ENCODE measurements around the gene PTX4. TPM values are rescaled to one million over a fixed set of nuclear protein-coding genes. Genes with fewer than 3 reads are reported as not detected.
A peak's percentile ranks its signal among the peaks of the same experiment; 100 is the strongest.

The PTX4 gene
- polyA plus RNA-seq, 3 donors: 0.19 TPM; not detected in 2

- Mint-ChIP-seq H3K27me3 (ENCODE audit: low read depth in 3 of 3) (peaks cover 0 to 5% (median 0%) of the 10 kb centered on the region in 3 donors), H3K27ac (peak within 1 kb of the TSS; percentile 87 to 95 (median 91)), H3K4me1 (peaks cover 47% of the 10 kb centered on the region), H3K4me3 (peak within 1 kb of the TSS; percentile 82 to 93), H3K36me3 (peaks cover 4 to 8% of the 10 kb centered on the region in 2 donors), H3K9me3 (peaks cover 0 to 7% (median 4%) of the 10 kb centered on the region in 7 donors)
- H3K9ac ChIP-seq (ENCODE audit: insufficient read depth, low read length, poor library complexity, severe bottlenecking): peak within 1 kb of the TSS; percentile 96
- H2AFZ ChIP-seq (ENCODE audit: insufficient read depth, low read depth, low read length, poor library complexity, severe bottlenecking): peak within 1 kb of the TSS; percentile 90
- peak within 1 kb of the TSS; percentile 61 to 81 (median 77) for H3K4me3 ChIP-seq (replicated peaks in 1 of 3; ENCODE audit: low read depth in 2 of 3, low read length in 3 of 3)
- H3K27ac ChIP-seq (ENCODE audit: low read depth in 1 of 2, low read length in 2 of 2): peak within 1 kb of the TSS; percentile 79 to 99
- WGBS (ENCODE audit: insufficient coverage): under 1% methylated on average over 98 of the region's 99 CpGs
- H3K4me2 ChIP-seq (replicated peaks; ENCODE audit: extremely low read depth, low read length, poor library complexity, severe bottlenecking): peak within 1 kb of the TSS; percentile 84
- H3K79me2 ChIP-seq (ENCODE audit: insufficient read depth, low read length): peaks cover 59% of the 10 kb centered on the region
- intact Hi-C loops (cut with micrococcal nuclease): loop anchor here (5.0 to 10.0 kb wide), 4 partner anchors 67 to 300 kb away; partner anchors contain the start of genes CRAMP1 (in 2 of the 2), IFT140 (in 2 of the 2), EME2 (in 1 of the 2) and MRPS34 (in 1 of the 2)
- H3K9me3 ChIP-seq (replicated peaks in 1 of 2; ENCODE audit: control insufficient read depth in 1 of 2, insufficient read depth in 1 of 2, low read length in 2 of 2): no peaks in the 10 kb centered on the region
- no peaks in the 10 kb centered on the region for H3K27me3 ChIP-seq (ENCODE audit: control insufficient read depth in 2 of 2, insufficient read depth in 2 of 2, low read length in 2 of 2)
- peak; percentile 75 to 89 (median 84) for DNase-seq
- TF ChIP-seq CTCF (IDR thresholded peaks at IDR 0.05): no peak
- peaks cover under 1% of the 10 kb centered on the region for H4K20me1 ChIP-seq (ENCODE audit: insufficient read depth, low read length)
- H3K36me3 ChIP-seq (replicated peaks in 1 of 2; ENCODE audit: control insufficient read depth in 1 of 2, insufficient read depth in 2 of 2, low read length in 2 of 2): no peaks in the 10 kb centered on the region
- H3K4me1 ChIP-seq (ENCODE audit: control insufficient read depth in 1 of 2, insufficient read depth in 2 of 2, low read length in 2 of 2): peaks cover 54 to 62% of the 10 kb centered on the region in 2 donors
Measured at GRCh38 chr16:1474796-1475551, 13.8 kb downstream of the PTX4 start, which contains the start of gene CLCN7. Gene CLCN7, minus strand, starts transcription at chr16:1475028. Its CDS starts 54 bp downstream, at chr16:1474974.

GRCh38 chr16:1474082-1474795 is 14.5 kb downstream of the PTX4 start:
- DNase-seq: no peak

More at GRCh38 chr16:1474082-1474795, 14.5 kb downstream of the PTX4 start:
- Mint-ChIP-seq H3K27ac (peak overlapping the region; percentile 64 to 95 (median 90)), H3K36me3 (peaks cover 4 to 8% of the 10 kb centered on the region in 2 donors), H3K27me3 (ENCODE audit: low read depth in 3 of 3) (peaks cover 0 to 5% (median 0%) of the 10 kb centered on the region in 3 donors), H3K4me3 (peak overlapping the region; percentile 82 to 93), H3K4me1 (peaks cover 54% of the 10 kb centered on the region), H3K9me3 (peaks cover 0 to 7% (median 4%) of the 10 kb centered on the region in 7 donors)
- H3K27ac ChIP-seq (ENCODE audit: low read depth in 1 of 2, low read length in 2 of 2): peak overlapping the region; percentile 17 to 99
- 11% methylated on average over 57 of the region's 57 CpGs for WGBS (ENCODE audit: insufficient coverage)
- peak overlapping the region; percentile 58 to 81 (median 77) for H3K4me3 ChIP-seq (replicated peaks in 1 of 3; ENCODE audit: low read depth in 2 of 3, low read length in 3 of 3)
- H3K36me3 ChIP-seq (replicated peaks in 1 of 2; ENCODE audit: control insufficient read depth in 1 of 2, insufficient read depth in 2 of 2, low read length in 2 of 2): no peaks in the 10 kb centered on the region
- intact Hi-C loops (cut with micrococcal nuclease): loop anchor here (5.0 to 10.0 kb wide), 4 partner anchors 68 to 301 kb away; partner anchors contain the start of genes CRAMP1 (in 2 of the 2), IFT140 (in 2 of the 2), EME2 (in 1 of the 2) and MRPS34 (in 1 of the 2)
- peaks cover 58 to 69% of the 10 kb centered on the region in 2 donors for H3K4me1 ChIP-seq (ENCODE audit: control insufficient read depth in 1 of 2, insufficient read depth in 2 of 2, low read length in 2 of 2)
- H4K20me1 ChIP-seq (ENCODE audit: insufficient read depth, low read length): peaks cover 3% of the 10 kb centered on the region
- peaks cover 66% of the 10 kb centered on the region for H3K79me2 ChIP-seq (ENCODE audit: insufficient read depth, low read length)
- peak overlapping the region; percentile 84 for H3K4me2 ChIP-seq (replicated peaks; ENCODE audit: extremely low read depth, low read length, poor library complexity, severe bottlenecking)
- no peaks in the 10 kb centered on the region for H3K27me3 ChIP-seq (ENCODE audit: control insufficient read depth in 2 of 2, insufficient read depth in 2 of 2, low read length in 2 of 2)
- H2AFZ ChIP-seq (ENCODE audit: insufficient read depth, low read depth, low read length, poor library complexity, severe bottlenecking): peak overlapping the region; percentile 90
- TF ChIP-seq CTCF (IDR thresholded peaks at IDR 0.05): no peak
- H3K9me3 ChIP-seq (replicated peaks in 1 of 2; ENCODE audit: control insufficient read depth in 1 of 2, insufficient read depth in 1 of 2, low read length in 2 of 2): no peaks in the 10 kb centered on the region
- peak overlapping the region; percentile 96 for H3K9ac ChIP-seq (ENCODE audit: insufficient read depth, low read length, poor library complexity, severe bottlenecking)

All from CD14-positive monocyte (primary cell).